CD14-positive monocyte (primary cell): ENCODE data around the gene SLC43A3. TPM values are rescaled to one million over a fixed set of nuclear protein-coding genes. Genes with fewer than 3 reads are reported as not detected.

Source experiments
- DNase-seq, 3 donors: peaks; one replicate each; pipeline ENCODE4 v3.0.0-alpha.2; 2011 to 2022
- H2AFZ ChIP-seq: 2 replicates; pipeline ENCODE4 v1.6.0; 2012; ENCODE audit warnings: mild to moderate bottlenecking, low read depth, low read length, inconsistent platforms; ENCODE audit not compliant: insufficient read depth, poor library complexity, severe bottlenecking
- H3K27ac ChIP-seq, 2 donors: 1 replicate in 1 of 2; 2 replicates in 1 of 2; pipeline ENCODE4 v1.5.1; 2012 to 2013; ENCODE audit warnings: low read length in 2 of 2, control low read depth in 1 of 2, inconsistent platforms in 1 of 2, low read depth in 1 of 2, mild to moderate bottlenecking in 1 of 2
- H3K27me3 ChIP-seq, 2 donors: one replicate each; pipeline versions ENCODE4 v1.6.0 to v1.6.1; 2011 to 2013; ENCODE audit warnings: low read length in 2 of 2; ENCODE audit not compliant: control insufficient read depth in 2 of 2, insufficient read depth in 2 of 2
- H3K36me3 ChIP-seq, 2 donors: replicated peaks in 1 of 2; 1 replicate in 1 of 2; 2 replicates in 1 of 2; pipeline versions ENCODE4 v1.5.1 to v1.6.1; 2012 to 2013; ENCODE audit warnings: low read length in 2 of 2, control low read depth in 1 of 2, inconsistent platforms in 1 of 2, mild to moderate bottlenecking in 1 of 2; ENCODE audit not compliant: insufficient read depth in 2 of 2, control insufficient read depth in 1 of 2
- H3K4me1 ChIP-seq, 2 donors: 1 replicate in 1 of 2; 2 replicates in 1 of 2; pipeline versions ENCODE4 v1.5.1 to v1.6.1; 2012 to 2013; ENCODE audit warnings: low read length in 2 of 2, control low read depth in 1 of 2, inconsistent platforms in 1 of 2, mild to moderate bottlenecking in 1 of 2, moderate library complexity in 1 of 2; ENCODE audit not compliant: insufficient read depth in 2 of 2, control insufficient read depth in 1 of 2
- H3K4me2 ChIP-seq: replicated peaks from 2 replicates; pipeline ENCODE3; 2012; ENCODE audit warnings: low read length, moderate library complexity, mild to moderate bottlenecking; ENCODE audit not compliant: poor library complexity, severe bottlenecking; ENCODE audit errors: extremely low read depth
- H3K4me3 ChIP-seq, 3 experiments: fragments of 200-600 bp in 1 of 3; sonication (generic) in 1 of 3; replicated peaks in 1 of 3; 1 replicate in 2 of 3; 2 replicates in 1 of 3; pipeline ENCODE4 v1.5.1; 2011 to 2013; ENCODE audit warnings: low read length in 3 of 3, mild to moderate bottlenecking in 3 of 3, control low read depth in 2 of 3, low read depth in 2 of 3, inconsistent platforms in 1 of 3, moderate library complexity in 1 of 3
- H3K79me2 ChIP-seq: 2 replicates; pipeline ENCODE4 v1.6.0; 2012; ENCODE audit warnings: mild to moderate bottlenecking, control low read depth, inconsistent platforms, low read length, moderate library complexity; ENCODE audit not compliant: insufficient read depth
- H3K9ac ChIP-seq: 2 replicates; pipeline ENCODE4 v1.6.0; 2017; ENCODE audit warnings: low read length, mild to moderate bottlenecking; ENCODE audit not compliant: insufficient read depth, poor library complexity, severe bottlenecking
- H3K9me3 ChIP-seq, 2 donors: replicated peaks in 1 of 2; 1 replicate in 1 of 2; 2 replicates in 1 of 2; pipeline versions ENCODE4 v1.5.1 to v1.6.1; 2012 to 2013; ENCODE audit warnings: low read length in 2 of 2, control low read depth in 1 of 2; ENCODE audit not compliant: control insufficient read depth in 1 of 2, insufficient read depth in 1 of 2
- H4K20me1 ChIP-seq: 2 replicates; pipeline ENCODE4 v1.6.0; 2012; ENCODE audit warnings: mild to moderate bottlenecking, low read length, control low read depth, moderate library complexity; ENCODE audit not compliant: insufficient read depth
- H3K27ac Mint-ChIP-seq, 7 donors: one replicate each; pipeline ENCODE4 v1.8.0; 2020; ENCODE audit warnings: mild to moderate bottlenecking in 7 of 7, mixed read lengths in 7 of 7, moderate library complexity in 6 of 7, inconsistent platforms in 2 of 7
- H3K27me3 Mint-ChIP-seq, 3 donors: one replicate each; pipeline ENCODE4 v1.8.0; 2021 to 2022; ENCODE audit warnings: low read depth in 3 of 3, mild to moderate bottlenecking in 3 of 3, mixed read lengths in 3 of 3, moderate library complexity in 3 of 3, inconsistent platforms in 1 of 3
- H3K36me3 Mint-ChIP-seq, 2 donors: one replicate each; pipeline ENCODE4 v1.8.0; 2020; ENCODE audit warnings: mixed read lengths in 2 of 2, inconsistent platforms in 1 of 2, mild to moderate bottlenecking in 1 of 2
- H3K4me1 Mint-ChIP-seq: one replicate; pipeline ENCODE4 v1.8.0; 2020; ENCODE audit warnings: mild to moderate bottlenecking, mixed read lengths
- H3K4me3 Mint-ChIP-seq, 2 donors: one replicate each; pipeline ENCODE4 v1.8.0; 2020; ENCODE audit warnings: mild to moderate bottlenecking in 2 of 2, mixed read lengths in 2 of 2, moderate library complexity in 1 of 2
- H3K9me3 Mint-ChIP-seq, 7 donors: one replicate each; pipeline ENCODE4 v1.8.0; 2020 to 2022; ENCODE audit warnings: mixed read lengths in 7 of 7, mild to moderate bottlenecking in 6 of 7, moderate library complexity in 6 of 7, inconsistent platforms in 2 of 7
- WGBS: methylation state at CpG from one replicate; pipeline ENCODE4 v1.1.5; 2013; ENCODE audit warnings: missing lambda C conversion rate; ENCODE audit not compliant: insufficient coverage; 5-methylcytosine and 5-hydroxymethylcytosine counted together
- intact Hi-C, 2 donors: fragments of 100-400 bp; cut with micrococcal nuclease; formaldehyde crosslinking; loops; one replicate each; pipeline versions ENCODE4 v1.15.0 to v1.15.1; 2023
- polyA plus RNA-seq, 3 donors: library from polyadenylated mRNA; depleted of rRNA in 1 of 3; unstranded in 2 of 3; stranded (reverse) in 1 of 3; fragments of 300-500 nt in 2 of 3; fragments of >200 nt in 1 of 3; fragmentation: Illumina TruSeq in 2 of 3; gene quantifications; 1 replicate in 2 of 3; 2 replicates in 1 of 3; pipeline ENCODE4 v1.2.3, GENCODE V29; 2012 to 2021
- TF ChIP-seq, protein P1 (sequence below): fragments of 200-600 bp; IDR thresholded peaks from one replicate; pipeline ENCODE4 v1.8.0; 2022; ENCODE audit warnings: antibody characterized with exemption, mild to moderate bottlenecking

Gene SLC43A3
- polyA plus RNA-seq, 3 donors = 82.4 to 116 (median 109) TPM

DNA sequence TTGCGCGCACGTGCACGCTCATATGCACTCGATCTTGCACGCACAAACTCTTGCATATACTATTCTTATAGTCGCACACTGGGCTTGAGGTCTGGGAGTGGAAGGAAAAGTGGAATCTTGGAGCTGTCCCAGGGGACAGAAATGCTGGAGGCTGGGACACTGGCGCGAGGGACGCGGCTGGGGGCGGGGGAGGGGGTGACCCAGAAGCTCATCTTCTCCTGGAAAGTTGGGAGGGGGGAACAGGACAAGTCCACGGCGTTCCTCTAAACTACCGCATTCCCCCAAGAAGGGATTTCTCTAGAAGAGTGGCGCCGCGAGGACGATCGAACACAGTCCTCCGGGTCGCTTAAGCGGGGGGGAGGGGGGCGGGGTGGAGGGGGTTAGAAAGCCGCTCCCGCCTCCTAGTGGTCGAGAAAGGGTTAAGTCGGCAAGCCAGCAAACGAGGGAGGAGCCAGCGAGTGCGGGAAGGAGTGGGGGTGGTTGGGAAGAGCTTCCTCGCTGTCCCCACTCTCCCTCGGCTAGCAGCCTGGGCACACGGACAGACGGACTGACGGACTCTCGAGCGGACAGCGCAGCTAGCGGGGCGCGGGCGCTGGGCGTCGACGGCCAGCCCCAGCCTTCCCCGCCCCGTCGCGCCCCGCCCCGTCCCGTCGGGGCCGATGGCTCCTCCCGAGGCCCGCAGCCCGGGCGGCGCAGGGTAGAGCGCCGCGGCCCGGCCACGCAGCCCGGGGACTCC is 33.3 kb upstream of the SLC43A3 start, which contains the start of gene RTN4RL2:
Gene RTN4RL2 (plus strand): TSS at position 507 of the 736 bp plus-strand sequence. CDS start 338 bp downstream, outside the sequence.
- H3K4me1 Mint-ChIP-seq = peaks cover 44% of the 10 kb centered on the region
- peak within 1 kb of the TSS; percentile 36 for H3K9ac ChIP-seq
- H3K9me3 ChIP-seq = peaks cover 0 to 4% of the 10 kb centered on the region in 2 donors
- TF ChIP-seq, protein P1, sequence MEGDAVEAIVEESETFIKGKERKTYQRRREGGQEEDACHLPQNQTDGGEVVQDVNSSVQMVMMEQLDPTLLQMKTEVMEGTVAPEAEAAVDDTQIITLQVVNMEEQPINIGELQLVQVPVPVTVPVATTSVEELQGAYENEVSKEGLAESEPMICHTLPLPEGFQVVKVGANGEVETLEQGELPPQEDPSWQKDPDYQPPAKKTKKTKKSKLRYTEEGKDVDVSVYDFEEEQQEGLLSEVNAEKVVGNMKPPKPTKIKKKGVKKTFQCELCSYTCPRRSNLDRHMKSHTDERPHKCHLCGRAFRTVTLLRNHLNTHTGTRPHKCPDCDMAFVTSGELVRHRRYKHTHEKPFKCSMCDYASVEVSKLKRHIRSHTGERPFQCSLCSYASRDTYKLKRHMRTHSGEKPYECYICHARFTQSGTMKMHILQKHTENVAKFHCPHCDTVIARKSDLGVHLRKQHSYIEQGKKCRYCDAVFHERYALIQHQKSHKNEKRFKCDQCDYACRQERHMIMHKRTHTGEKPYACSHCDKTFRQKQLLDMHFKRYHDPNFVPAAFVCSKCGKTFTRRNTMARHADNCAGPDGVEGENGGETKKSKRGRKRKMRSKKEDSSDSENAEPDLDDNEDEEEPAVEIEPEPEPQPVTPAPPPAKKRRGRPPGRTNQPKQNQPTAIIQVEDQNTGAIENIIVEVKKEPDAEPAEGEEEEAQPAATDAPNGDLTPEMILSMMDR = no peak
- H2AFZ ChIP-seq = peak within 1 kb of the TSS; percentile 81
- peaks cover 25 to 52% of the 10 kb centered on the region in 2 donors for H3K27me3 ChIP-seq
- no peaks in the 10 kb centered on the region for H3K79me2 ChIP-seq
- peak within 1 kb of the TSS; percentile 16 to 81 (median 27) for H3K4me3 ChIP-seq
- DNase-seq = peak in 2 of 3 donors; percentile 40 to 49
- H3K4me1 ChIP-seq = peaks cover 44 to 45% of the 10 kb centered on the region in 2 donors
- H3K4me3 Mint-ChIP-seq = peak within 1 kb of the TSS; percentile 74 to 97
- H3K36me3 ChIP-seq = no peaks in the 10 kb centered on the region
- H3K4me2 ChIP-seq = peak within 1 kb of the TSS; percentile 93
- H3K27ac Mint-ChIP-seq = peak within 1 kb of the TSS in 2 of 7 donors; percentile 30 to 52
- intact Hi-C loops = no loop called here
- peaks cover 2 to 19% of the 10 kb centered on the region in 2 donors for H3K36me3 Mint-ChIP-seq
- H3K9me3 Mint-ChIP-seq = peaks cover 0 to 28% (median 7%) of the 10 kb centered on the region in 7 donors
- H4K20me1 ChIP-seq = no peaks in the 10 kb centered on the region
- peaks cover 39 to 59% (median 56%) of the 10 kb centered on the region in 3 donors for H3K27me3 Mint-ChIP-seq
- 0% methylated on average over 41 of the region's 66 CpGs for WGBS
- H3K27ac ChIP-seq = no peak within 1 kb of the TSS

DNA sequence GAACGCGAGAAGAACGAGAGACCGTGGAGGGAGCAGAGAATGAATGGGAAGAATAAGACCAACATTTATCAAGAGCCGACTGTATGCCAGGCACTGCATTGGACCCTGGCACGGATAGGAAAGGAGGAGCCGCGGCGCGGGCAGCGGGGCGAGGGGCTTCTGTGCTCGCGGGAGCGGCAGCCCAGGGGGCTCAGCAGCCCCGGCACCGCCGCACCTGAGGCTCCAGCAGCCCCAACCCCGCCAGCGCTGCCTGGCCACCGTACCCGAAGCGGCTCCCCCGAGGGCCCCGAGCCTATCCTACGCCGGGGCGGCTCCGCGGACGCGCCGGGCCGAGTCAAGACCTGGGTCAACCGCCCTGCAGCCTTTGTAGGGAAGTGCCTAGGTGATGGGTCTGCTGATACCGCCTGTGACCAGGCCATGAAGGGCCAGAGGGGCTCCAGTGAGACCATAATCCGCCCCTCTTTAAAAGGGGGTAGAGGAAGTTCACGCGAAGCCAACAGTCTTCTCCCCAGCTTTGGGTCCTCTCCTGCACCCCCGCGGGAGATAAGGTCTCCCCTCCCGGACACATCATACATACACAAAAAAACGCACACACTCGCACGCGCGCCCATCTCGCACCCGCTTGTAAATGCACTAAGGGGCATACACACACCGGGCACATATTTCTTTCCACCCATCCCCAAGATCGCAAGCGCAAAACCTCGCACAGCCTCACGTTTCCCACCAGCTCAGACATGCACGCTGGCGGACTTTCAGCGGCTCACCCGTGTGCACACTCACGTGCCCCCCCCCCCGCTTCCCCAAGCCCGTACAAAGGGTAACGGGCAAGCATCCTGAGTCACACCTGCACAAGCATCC is 32.5 kb upstream of the SLC43A3 start:
- peak overlapping the region in 3 of 7 donors; percentile 30 to 74 (median 52) for H3K27ac Mint-ChIP-seq
- WGBS = under 1% methylated on average over 52 of the region's 62 CpGs
- H3K4me1 Mint-ChIP-seq = peaks cover 40% of the 10 kb centered on the region
- DNase-seq = peak in 1 of 3 donors; percentile 70
- Histone ChIP-seq H3K79me2 (no peaks in the 10 kb centered on the region), H2AFZ (peak overlapping the region; percentile 81), H3K4me3 (peak overlapping the region; percentile 14 to 81 (median 38)), H3K27ac (no peak overlapping the region), H3K9ac (peak overlapping the region; percentile 27), H4K20me1 (no peaks in the 10 kb centered on the region), H3K36me3 (no peaks in the 10 kb centered on the region), H3K4me2 (peak overlapping the region; percentile 93), H3K9me3 (peaks cover 0 to 4% of the 10 kb centered on the region in 2 donors), H3K27me3 (peaks cover 25 to 52% of the 10 kb centered on the region in 2 donors), H3K4me1 (peaks cover 39 to 40% of the 10 kb centered on the region in 2 donors)
- H3K9me3 Mint-ChIP-seq = peaks cover 0 to 28% (median 7%) of the 10 kb centered on the region in 7 donors
- TF ChIP-seq, protein P1 = no peak
- peaks cover 0 to 19% of the 10 kb centered on the region in 2 donors for H3K36me3 Mint-ChIP-seq
- H3K4me3 Mint-ChIP-seq = peak overlapping the region; percentile 84 to 99
- H3K27me3 Mint-ChIP-seq = peaks cover 39 to 59% (median 55%) of the 10 kb centered on the region in 3 donors
- intact Hi-C loops = loop anchor here (5.0 to 10.0 kb wide), 2 partner anchors 68 to 185 kb away; partner anchors contain the start of gene YPEL4 (in 2 of the 2)
